Measurements from ENCODE around the gene SSUH2. TPM values are rescaled to one million over a fixed set of nuclear protein-coding genes. Genes with fewer than 3 reads are reported as not detected.

The SSUH2 gene
- total and polyA plus RNA-seq, 4 donors = 0.17 to 2.1 (median 0.24) TPM

GRCh38 chr3:8622873-8623691 lies 21.5 kb downstream of the SSUH2 start:
- Histone ChIP-seq H3K27ac (ENCODE audit: low read depth in 1 of 2, low read length in 2 of 2) (no peak overlapping the region), H3K36me3 (ENCODE audit: control insufficient read depth in 4 of 4, insufficient read depth in 3 of 4, low read depth in 1 of 4, low read length in 3 of 4) (no peaks in the 10 kb centered on the region), H3K4me1 (ENCODE audit: control insufficient read depth in 4 of 4, insufficient read depth in 4 of 4, low read length in 3 of 4) (no peaks in the 10 kb centered on the region), H3K4me3 (ENCODE audit: low read depth in 1 of 3, low read length in 3 of 3) (no peak overlapping the region), H3K27me3 (ENCODE audit: control insufficient read depth in 4 of 4, insufficient read depth in 4 of 4, low read length in 3 of 4) (no peaks in the 10 kb centered on the region), H3K9me3 (ENCODE audit: control insufficient read depth in 4 of 4, low read length in 3 of 4) (no peaks in the 10 kb centered on the region), H3K9ac (ENCODE audit: low read depth in 1 of 2, low read length in 2 of 2) (no peak overlapping the region)
- peak; percentile 67 for DNase-seq (ENCODE audit: low spot score)
- 44% methylated on average over 24 of the region's 24 CpGs for WGBS
- TF ChIP-seq RAD21 (IDR thresholded peaks at IDR 0.05) (peak; percentile 93 to 96), CTCF (IDR thresholded peaks at IDR 0.05; ENCODE audit: low read depth, low read length, missing input control) (peak; percentile 74), MAX (IDR thresholded peaks at IDR 0.05) (no peak), JUND (IDR thresholded peaks at IDR 0.05) (no peak), NR2F2 (IDR thresholded peaks at IDR 0.05) (peak; percentile 50)

- H3K36me3 ChIP-seq (ENCODE audit: control insufficient read depth in 4 of 4, insufficient read depth in 3 of 4, low read depth in 1 of 4, low read length in 3 of 4) = no peaks in the 10 kb centered on the region
- H3K9ac ChIP-seq (ENCODE audit: low read depth in 1 of 2, low read length in 2 of 2) = no peak overlapping the region
- H3K4me1 ChIP-seq (ENCODE audit: control insufficient read depth in 4 of 4, insufficient read depth in 4 of 4, low read length in 3 of 4) = no peaks in the 10 kb centered on the region
- 84% methylated on average over 4 of the region's 4 CpGs for WGBS
- TF ChIP-seq EGR1 (IDR thresholded peaks at IDR 0.05; ENCODE audit: low read depth in 2 of 2) = no peak
- no peak for TF ChIP-seq ATF3 (IDR thresholded peaks at IDR 0.05)
- TF ChIP-seq FOXA1 (IDR thresholded peaks at IDR 0.05) = no peak
- no peak for TF ChIP-seq JUND (IDR thresholded peaks at IDR 0.05)
- TF ChIP-seq HNF4G (IDR thresholded peaks at IDR 0.05) = no peak
- TF ChIP-seq ZBTB33 (IDR thresholded peaks at IDR 0.05) = no peak
- no peak for TF ChIP-seq HNF4A (conservative IDR thresholded peaks at IDR 0.05)
- TF ChIP-seq NR2F2 (IDR thresholded peaks at IDR 0.05) = no peak
- no peak for TF ChIP-seq TAF1 (conservative IDR thresholded peaks at IDR 0.05)
- no peak for TF ChIP-seq FOXA2 (IDR thresholded peaks at IDR 0.05)
- TF ChIP-seq RXRA (IDR thresholded peaks at IDR 0.05) = no peak
- TF ChIP-seq RAD21 (IDR thresholded peaks at IDR 0.05) = no peak
- no peak for TF ChIP-seq YY1 (IDR thresholded peaks at IDR 0.05)
- TF ChIP-seq REST (IDR thresholded peaks at IDR 0.05) = no peak
- TF ChIP-seq GABPA (IDR thresholded peaks at IDR 0.05 in 1 of 2, conservative IDR thresholded peaks at IDR 0.05 in 1 of 2) = no peak
- TF ChIP-seq MAX (IDR thresholded peaks at IDR 0.05) = no peak
- no peak overlapping the region for H3K4me3 ChIP-seq (ENCODE audit: low read depth in 1 of 3, low read length in 3 of 3)
- no peaks in the 10 kb centered on the region for H3K9me3 ChIP-seq (ENCODE audit: control insufficient read depth in 4 of 4, low read length in 3 of 4)
- DNase-seq (ENCODE audit: low spot score) = no peak
- no peaks in the 10 kb centered on the region for H3K27me3 ChIP-seq (ENCODE audit: control insufficient read depth in 4 of 4, insufficient read depth in 4 of 4, low read length in 3 of 4)
- no peak overlapping the region for H3K27ac ChIP-seq (ENCODE audit: low read depth in 1 of 2, low read length in 2 of 2)
These were observed 22.7 kb downstream of the SSUH2 start for GRCh38 chr3:8621872-8622271.
